NCI-H128 (cell line): ENCODE results near the gene KRTAP10-10.
"Not testable (repeated sequence)": the region's sequence is repeated elsewhere in the genome, so short reads cannot be mapped to it uniquely, and the experiment has no call there.

Experiments used
- DNase-seq: peaks from one replicate; lab custom pipeline; 2025; ENCODE audit not compliant: unreplicated experiment; lab: John Stamatoyannopoulos, UW

The KRTAP10-10 gene

DNA sequence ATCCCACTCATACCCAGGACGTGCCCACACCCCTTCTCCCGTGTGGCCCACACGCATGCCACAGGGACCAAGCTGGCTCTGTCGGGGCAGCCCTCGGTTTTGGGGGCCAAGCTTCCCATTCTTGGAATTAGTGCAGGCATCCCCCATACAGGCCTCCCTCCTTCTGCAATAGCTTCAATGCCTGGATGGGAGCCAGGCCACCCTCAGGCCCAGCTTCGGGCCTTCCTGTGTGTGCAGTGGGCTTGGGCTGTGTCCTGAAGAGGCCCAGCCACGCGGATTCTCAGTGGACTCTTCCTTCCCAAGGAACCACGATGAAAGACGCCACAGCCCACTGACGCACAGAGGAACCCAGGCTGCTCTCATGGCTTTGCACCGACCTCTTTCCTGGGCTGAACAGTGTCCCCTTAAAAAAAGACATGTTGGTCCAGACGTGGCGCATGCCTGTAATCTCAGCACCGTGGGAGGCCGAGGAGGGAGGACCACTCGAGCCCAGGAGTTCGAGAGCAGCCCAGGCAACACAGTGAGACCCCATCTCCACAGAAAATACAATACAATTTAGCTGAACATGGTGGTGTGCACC lies 12.5 kb downstream of the KRTAP10-10 start:
- no peak for DNase-seq

DNA sequence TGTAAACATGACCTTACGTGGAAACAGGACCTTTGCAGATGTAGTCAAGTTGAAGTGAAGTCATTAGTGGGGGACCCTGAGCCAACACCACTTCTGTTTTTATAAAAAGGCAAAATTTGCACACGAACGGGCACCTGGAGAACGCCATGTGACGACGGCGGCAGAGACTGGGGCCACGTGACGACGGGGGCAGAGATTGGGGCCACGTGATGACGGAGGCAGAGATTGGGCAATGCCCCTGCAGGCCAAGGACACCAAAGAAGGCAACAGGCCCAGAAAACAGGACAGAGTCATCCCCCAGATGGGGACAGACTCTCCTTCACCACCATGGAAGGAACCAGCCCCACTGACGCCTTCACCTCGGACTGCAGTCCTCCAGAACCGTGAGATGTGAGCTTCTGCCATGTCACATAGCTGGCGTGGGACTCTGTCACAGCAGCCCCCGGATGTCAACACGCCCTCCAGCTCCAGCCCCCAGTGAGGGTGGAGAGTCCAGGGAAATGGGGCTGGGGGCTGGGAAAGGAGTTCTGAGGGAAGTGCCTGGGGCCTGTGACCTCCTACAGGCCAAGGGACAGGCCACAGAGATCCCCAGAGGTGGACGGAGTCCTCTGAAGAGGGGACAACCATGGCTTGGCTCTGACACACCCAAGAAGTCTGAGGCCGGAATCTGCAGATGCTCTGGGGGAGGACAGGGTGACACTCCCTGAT lies 13.3 kb downstream of the KRTAP10-10 start:
- DNase-seq = no peak

DNA sequence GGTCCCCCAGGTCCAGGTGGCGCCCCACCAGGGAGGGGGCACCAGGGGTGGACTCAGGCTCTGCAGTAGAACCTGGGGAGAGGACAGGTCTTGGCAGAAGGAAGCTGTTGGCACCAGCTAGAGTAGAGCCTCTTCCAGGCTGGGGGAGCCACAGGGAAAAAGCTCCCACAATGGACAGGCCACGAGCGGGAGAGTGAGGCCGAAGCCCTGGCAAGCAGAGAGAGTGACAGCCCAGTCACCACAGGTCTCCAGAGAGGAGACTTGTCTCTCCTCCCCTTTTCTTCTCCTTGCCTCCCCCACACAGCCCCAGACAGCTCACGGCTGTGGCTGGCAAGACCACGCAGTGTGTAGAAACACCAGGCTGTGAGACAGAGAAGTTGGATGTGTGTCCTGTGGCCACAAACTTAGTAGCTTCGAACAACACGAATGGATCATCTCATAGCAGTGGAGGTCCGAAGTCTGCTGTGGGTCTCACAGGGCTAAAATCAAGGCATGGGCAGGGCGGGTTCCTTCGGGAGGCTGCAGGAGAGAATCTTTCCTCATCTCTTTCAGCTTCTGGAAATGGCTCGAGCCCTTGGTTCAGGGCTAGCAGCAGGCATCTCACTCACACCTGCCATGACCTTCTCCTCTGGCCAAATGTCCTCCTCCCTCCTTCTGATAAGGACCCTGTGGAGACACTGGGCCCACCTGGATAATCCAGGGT lies 14.0 kb downstream of the KRTAP10-10 start:
- no peak for DNase-seq

DNA sequence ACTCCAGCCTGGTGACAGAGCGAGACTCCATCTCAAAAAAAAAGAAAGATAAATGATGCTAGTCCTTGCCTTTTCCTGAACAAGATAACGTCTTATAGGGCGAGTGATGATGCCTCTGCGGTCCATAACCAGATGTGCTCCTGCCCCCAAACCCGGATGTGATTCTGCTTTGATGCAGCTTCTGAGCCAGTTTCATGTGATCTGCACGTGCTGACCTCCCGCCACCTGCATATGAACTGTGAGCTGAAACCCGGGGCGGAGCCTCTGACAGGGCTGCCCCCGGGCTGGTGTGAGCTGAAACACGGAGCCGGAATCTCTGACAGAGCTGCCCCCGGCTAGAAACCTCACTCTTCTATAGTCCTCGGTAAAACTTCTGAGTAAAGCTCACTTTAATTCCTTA lies 16.0 kb downstream of the KRTAP10-10 start:
- no peak for DNase-seq

DNA sequence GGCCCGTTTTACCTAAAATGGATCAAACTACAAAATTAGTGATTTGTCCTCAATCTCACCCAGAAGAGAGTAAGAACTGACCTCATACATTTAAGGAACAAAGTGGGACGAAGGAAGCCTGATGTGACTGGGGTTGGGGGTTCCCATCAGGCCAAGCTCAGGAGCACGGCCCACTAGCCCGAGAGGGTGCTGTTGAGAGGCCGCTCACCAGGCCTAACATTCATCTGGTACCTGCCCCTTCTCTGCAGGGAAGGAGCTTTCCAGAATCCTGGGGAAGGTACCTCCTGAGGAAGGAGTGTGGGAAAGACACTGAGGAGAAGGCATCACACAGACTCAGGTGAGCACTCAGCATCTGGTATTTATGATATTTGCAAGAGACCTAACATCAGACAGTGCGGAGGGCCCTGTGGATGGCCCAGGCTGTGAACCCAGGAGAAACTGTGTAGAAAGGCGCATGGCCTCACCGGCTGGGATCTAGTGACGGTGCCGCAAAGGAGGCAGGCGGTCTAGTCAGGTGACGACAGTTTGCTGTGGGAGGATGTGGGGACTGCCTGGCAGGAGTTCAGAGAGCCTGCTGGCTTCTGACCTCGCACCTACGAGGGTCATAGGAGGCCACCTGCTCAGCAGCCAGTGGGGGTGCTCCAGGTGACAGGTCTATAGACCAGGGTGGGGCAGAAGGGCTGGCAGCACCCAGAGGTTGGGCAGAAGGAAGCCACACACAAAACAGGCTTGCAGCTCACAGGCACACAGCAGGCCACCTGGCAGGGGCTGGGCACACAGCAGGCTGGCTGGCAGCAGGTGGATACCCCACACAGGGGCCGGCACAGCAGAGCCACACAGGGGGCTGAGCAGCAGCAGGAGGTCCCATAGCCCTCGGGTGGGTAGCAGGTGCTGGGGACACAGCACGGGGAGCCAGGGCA lies 16.8 kb downstream of the KRTAP10-10 start:
- no peak for DNase-seq

DNA sequence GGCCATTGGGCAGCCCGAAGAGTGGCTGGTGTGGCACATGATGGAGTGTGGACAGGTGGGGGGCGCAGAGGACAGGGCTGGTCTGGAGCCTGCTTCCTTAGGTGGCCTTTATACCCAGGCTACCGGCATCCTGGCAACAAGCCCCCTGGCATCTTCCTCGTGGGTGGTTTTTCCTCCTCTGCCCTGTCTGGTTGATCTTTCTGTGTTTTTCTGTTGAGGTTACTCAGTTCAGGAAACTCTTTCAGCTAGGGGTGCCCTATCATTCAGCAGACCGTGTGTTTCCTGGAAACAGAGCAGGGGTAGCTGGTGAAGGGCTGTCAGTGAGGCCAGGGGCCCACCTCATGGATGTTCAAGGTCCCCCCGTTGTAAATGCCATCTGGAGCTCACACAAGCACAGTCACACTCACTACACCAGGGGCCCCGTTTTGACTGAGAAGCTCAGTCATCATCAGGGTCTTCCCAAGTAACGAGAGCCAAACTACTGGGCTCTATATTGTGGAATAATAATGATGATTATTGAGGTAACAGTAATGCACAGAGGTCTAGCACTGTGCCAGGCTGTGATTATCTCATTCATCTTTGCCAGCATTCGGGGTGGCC lies 17.5 kb downstream of the KRTAP10-10 start, which contains the start of gene KRTAP12-4:
Gene KRTAP12-4 (minus strand): TSS at position 84 of the 600 bp plus-strand sequence. CDS start 45 bp downstream, at position 39.
- no peak for DNase-seq

DNA sequence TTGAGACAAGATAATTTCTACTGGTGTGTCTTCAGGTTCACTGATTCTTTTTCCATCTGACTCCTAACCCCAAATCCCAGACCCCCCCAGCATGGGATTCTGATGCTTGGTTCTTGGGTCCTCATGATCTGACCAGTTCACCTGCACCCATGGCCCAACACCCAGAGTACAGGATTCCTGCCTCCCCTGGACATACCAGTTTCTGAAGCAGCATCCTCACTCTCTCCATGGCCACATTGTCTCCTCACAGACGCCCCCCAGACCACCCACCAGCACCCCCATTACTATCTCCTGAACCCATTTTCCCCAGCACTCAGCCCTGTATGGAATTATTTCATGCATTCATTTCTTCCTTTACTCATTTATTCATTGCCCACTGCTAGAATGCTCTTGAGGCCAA lies 19.7 kb downstream of the KRTAP10-10 start:
- no peak for DNase-seq

DNA sequence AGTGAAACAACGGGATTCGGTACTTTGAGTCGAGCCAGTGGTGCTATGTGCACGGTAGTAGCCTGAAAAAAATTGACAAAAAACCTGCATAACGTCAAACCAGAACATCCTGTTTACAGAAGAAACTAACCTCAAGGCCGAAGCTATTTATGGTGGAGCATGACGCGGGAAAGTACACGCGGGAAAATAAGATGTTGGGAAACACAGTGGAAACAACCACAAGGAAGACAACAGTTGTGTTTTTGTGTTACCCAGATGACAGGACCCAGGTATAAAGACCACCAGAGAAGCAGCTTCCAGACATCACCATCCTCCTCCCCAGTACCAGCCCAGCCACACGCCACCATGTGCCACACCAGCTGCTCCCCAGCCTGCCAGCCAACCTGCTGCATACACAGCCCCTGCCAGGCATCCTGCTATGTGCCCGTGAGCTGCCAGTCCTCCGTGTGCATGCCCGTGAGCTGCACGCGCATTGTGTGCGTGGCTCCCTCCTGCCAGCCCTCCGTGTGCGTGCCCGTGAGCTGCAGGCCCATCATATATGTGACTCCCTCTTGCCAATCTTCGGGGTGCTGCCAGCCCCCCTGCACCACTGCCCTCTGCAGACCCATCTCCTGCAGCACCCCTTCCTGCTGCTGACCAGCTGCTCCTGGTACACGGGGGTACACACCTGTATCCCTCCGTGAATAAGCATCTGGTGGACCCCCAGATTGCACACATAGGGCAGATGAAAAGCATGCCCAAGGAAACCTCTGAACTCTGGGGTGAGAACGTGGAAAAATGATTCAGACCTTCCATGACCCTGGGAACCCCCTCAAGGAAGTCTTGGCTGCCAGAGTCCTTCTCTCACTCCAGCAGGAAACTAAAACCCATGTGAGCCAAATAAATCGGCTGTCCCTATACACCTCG lies 20.7 kb downstream of the KRTAP10-10 start, which contains the start of gene KRTAP12-3:
Gene KRTAP12-3 (plus strand): TSS at position 298 of the 906 bp plus-strand sequence. CDS start 48 bp downstream, at position 346.
- DNase-seq = no peak

DNA sequence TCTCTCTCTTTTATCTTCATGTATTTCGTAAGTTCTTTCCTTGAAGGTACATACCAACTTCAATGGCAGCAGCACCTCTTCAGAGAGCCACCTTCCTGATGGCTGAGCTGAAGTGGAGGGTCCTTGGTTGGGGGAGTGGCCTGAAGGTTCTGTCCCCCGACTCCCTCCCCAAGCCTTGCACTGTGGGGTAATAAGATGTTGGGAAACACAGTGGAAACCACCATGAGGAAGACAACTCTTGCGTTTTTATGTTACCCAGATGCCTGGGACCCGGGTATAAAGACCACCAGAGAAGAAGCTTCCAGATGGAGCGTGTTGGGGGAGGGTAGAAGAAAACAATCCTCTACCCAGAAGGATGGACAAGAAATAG lies 21.4 kb downstream of the KRTAP10-10 start:
- no peak for DNase-seq

DNA sequence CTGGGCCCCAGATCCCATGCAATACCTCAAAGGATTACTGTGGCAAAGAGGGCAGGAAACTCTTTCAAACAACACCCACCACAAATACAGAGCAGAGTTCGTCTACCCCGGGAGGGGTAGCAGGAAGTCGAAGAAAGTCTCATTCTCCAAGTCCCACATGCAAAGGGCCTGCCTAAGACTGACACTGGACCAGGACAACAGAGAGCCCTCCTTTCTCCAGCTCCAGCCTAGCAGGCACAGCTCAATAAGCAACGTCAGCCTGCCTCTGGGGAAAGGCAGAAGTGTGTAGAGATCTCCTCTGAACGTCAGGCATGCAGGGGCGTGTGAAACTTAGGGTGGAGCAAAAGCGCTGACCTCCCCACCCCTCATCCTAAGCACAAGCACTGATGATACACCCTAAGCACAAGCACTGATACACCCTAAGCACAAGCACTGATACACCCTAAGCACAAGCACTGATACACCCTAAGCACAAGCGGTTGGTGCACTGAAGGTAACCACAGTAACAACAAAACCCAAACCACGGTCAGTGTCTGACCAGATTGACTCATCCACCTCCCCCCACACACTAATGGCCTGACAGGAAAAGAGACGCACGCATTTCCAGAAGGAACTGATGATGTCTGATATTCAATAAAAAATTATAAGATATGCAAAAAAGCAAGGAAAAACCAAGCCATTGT lies 21.9 kb downstream of the KRTAP10-10 start:
- DNase-seq = no peak

DNA sequence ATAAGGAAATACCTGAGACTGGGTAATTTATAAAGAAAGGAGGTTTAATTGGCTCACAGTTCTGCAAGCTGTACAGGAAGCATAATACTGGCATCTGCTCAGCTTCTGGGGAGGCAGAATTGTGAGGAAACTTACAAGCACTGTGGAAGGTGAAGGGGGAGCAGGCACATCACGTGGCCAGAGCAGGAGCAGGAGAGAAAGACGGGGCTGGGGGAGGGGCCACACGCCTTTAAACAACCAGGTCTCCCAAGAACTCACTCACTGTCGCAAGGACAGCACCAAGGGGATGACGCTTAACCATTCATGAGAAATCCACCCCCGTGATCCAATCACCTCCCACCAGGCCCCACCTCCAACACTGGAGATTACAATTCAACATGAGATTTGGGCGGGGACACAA lies 24.4 kb downstream of the KRTAP10-10 start:
- not testable (repeated sequence) for DNase-seq

DNA sequence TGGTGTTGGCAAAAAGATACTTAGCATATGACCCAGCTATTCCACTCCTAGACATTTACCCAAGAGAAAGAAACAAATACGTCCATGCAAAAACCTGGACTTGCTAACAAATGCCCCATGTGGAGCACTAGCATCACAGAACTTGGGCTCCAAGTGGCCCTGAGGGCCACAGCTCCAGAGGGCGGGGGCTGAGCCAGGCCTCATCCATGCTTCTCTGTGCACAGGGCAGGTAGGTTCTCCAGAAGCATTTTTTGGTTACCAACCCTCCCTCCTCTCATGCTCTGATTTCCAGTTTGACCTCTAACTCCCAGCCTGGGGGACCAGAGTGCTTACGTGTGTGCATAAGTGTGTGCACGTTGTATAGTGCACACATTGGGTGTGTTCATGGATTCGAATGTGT lies 27.5 kb downstream of the KRTAP10-10 start:
- no peak for DNase-seq

DNA sequence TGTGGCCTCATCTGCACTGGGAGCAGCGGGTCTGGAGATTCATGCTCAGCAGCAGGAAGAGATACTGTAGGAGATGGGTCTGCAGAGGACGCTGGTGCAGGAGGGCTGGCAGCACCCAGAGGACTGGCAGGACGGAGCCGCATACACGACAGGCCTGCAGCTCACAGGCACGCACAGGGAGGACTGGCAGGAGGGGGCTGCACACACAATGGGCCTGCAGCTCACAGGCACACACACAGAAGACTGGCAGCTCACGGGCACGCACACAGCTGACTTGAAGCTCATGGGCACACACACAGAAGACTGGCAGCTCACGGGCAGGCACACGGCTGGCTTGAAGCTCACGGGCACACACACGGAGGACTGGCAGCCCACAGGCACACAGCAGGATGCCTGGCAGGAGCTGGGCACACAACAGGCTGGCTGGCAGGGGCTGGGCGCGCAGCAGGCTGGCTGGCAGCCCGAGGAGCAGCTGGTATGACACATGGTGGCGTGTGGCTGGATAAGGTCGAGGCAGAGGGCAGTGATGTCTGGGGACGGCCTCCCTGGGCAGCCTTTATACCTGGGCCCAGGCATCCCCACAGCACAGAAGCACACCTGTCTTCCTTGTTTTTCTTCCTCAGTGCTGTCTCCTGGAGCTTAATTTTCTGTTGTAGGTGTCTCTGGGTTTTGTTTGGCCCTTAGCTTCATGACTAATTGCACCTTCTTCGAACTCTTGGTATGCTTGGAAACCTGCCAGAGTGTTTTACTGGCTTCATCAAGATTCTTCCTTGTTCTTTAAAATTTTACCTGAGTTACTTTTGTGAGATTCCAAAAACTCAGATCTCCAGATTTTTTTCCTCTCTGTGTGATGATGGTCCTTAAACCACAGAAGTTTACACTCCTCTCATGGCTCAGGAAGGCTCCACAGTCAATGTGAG lies 29.5 kb downstream of the KRTAP10-10 start, which contains the start of gene KRTAP12-2:
Gene KRTAP12-2 (minus strand): TSS at position 527 of the 920 bp plus-strand sequence. CDS start 41 bp downstream, at position 486.
- no peak for DNase-seq

DNA sequence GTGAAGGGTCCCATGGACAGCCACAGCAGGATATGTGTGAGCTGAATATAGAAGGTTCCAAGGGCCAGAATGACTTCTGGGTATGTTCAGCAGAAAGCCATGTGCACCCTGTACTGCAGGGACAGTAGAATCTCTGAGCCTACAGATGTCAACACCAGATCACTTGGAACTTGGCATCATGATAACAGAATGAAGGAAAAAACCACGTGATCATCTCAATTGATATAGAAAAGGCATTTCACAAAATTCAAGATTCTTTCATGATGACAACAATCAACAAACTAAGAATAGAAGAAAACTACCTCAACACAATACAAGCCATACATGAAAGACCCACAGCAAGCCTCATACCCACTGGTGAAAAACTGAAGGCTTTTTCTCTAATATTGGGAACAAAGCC lies 30.5 kb downstream of the KRTAP10-10 start:
- no peak for DNase-seq

DNA sequence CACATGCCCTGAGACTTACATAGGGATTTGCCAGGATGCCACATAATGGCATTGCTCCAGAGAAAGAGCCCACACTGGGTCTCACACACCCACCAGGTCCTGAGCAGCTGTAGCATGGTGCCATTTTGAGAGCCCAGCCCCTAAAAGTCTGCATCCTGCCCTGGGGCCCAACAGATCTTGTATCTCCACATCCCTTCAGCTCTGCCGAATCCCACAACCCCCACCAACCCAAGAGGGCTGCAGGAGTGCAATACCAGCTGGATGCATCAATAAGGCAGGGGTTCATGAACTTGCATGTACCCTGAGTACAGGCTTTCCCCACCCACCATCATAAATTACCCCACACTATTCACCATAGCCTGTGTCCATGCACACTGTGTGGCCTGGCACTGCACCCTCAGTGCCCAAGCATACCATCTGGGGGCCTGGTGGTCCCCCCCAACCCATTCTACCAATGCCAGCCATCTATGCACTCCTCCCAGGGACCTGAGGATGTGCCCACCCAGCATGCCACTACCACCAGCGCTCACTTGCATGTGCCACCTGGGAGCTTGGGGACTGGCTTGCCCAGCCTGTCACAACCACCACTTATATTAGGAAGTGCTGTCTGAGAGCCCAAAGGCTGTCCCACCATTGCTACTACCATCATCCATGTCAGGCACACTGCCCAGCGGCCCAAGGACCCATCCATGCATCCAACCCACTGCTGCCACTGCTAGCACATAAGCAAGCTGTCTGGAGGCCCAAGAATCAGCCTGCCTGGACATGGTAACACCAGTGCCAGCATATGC lies 33.7 kb downstream of the KRTAP10-10 start:
- DNase-seq = no peak

DNA sequence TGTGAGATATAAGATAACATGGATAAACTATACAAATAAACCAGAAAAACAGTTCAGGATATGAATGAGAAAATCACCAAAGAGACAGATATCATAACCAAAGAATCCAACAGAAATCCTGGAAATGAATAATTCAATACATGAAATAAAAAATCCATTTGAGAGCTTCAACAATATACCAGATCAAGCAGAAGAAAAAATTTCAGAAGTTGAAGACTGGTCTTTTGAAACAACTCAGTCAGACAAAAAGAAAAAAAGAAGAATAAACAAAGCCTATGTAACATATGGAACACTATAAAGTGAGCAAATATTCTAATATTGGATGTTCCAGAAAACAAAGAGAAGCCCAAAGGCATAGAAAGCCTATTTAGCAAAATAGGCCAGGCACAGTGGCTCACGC lies 34.8 kb downstream of the KRTAP10-10 start:
- no peak for DNase-seq

DNA sequence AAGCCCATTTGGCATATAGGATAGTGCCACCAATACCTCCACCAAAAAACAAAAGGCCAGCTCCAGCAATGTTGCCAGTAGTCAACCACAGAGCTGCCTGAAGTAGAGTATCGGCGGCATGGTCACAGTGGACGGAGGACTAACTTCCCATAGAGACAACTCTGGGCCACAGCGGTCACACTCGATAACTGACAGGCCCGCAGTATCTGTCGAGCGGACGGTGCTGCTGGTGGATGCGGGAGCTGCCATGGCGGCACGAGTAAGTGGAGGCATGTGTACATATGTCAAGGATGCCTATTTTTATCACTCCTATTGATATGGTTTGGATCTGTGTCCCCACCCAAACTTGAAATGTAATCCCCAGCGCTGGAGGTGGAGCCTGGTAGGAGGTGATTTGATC lies 40.7 kb downstream of the KRTAP10-10 start:
- DNase-seq = no peak
